WTC11 (cell line): ENCODE measurements around the gene YLPM1. TPM values are rescaled to one million over a fixed set of nuclear protein-coding genes. Genes with fewer than 3 reads are reported as not detected.

Source experiments
- ATAC-seq: fragments of 200-7000 bp; cut with Tn5 transposase; 2 replicates; pipeline ENCODE4 v1.10.0; 2021; ENCODE audit warnings: mild to moderate bottlenecking, moderate library complexity
- CTCF ChIA-PET: fragments of 300-600 bp; sonication (Branson Sonifier 250); formaldehyde crosslinking; loops from one replicate; lab custom pipeline; 2021; ENCODE audit warnings: antibody characterized with exemption; lab: Charles Lee
- POLR2A ChIA-PET: fragments of 350-600 bp; sonication (Branson Sonifier 250); formaldehyde crosslinking; loops from one replicate; lab custom pipeline; 2021; ENCODE audit warnings: antibody characterized with exemption; lab: Charles Lee
- DNase-seq: peaks from one replicate; pipeline ENCODE4 v3.0.0; 2021; ENCODE audit warnings: low spot score
- H3K27ac Mint-ChIP-seq: 2 replicates; pipeline ENCODE4 v1.8.0; 2021; ENCODE audit warnings: mixed read lengths
- H3K27me3 Mint-ChIP-seq: 2 replicates; pipeline ENCODE4 v1.8.0; 2021; ENCODE audit warnings: low read depth, mild to moderate bottlenecking, moderate library complexity, mixed read lengths
- H3K36me3 Mint-ChIP-seq: 2 replicates; pipeline ENCODE4 v1.8.0; 2021; ENCODE audit warnings: mixed read lengths
- H3K4me1 Mint-ChIP-seq: 2 replicates; pipeline ENCODE4 v1.8.0; 2022; ENCODE audit warnings: mixed read lengths
- H3K4me3 Mint-ChIP-seq: 2 replicates; pipeline ENCODE4 v1.8.0; 2021; ENCODE audit warnings: mild to moderate bottlenecking, moderate library complexity, mixed read lengths
- H3K9me3 Mint-ChIP-seq: 2 replicates; pipeline ENCODE4 v1.8.0; 2021; ENCODE audit warnings: mixed read lengths
- AR ChIP-seq: fragments of 250-450 bp; sonication (Bioruptor Pico); IDR thresholded peaks from 2 replicates; pipeline ENCODE4 v1.9.0; 2021; ENCODE audit warnings: mild to moderate bottlenecking
- CDX4 ChIP-seq: fragments of 250-450 bp; sonication (Bioruptor Pico); IDR thresholded peaks from 2 replicates; pipeline ENCODE4 v1.9.0; 2021; ENCODE audit warnings: moderate library complexity, mild to moderate bottlenecking, inconsistent platforms, borderline replicate concordance
- CREB1 ChIP-seq: sonication (generic); formaldehyde crosslinking; IDR thresholded peaks from 2 replicates; pipeline ENCODE4 v1.8.0; 2023; ENCODE audit warnings: mild to moderate bottlenecking, missing genetic modification reagents
- CTCF ChIP-seq: fragments of 200-600 bp; IDR thresholded peaks from 2 replicates; pipeline ENCODE4 v1.8.0; 2022; ENCODE audit warnings: antibody characterized with exemption
- E2F1 ChIP-seq: sonication (generic); formaldehyde crosslinking; IDR thresholded peaks from 2 replicates; pipeline ENCODE4 v1.8.0; 2022; ENCODE audit warnings: mild to moderate bottlenecking, missing genetic modification reagents
- ETV6 ChIP-seq: sonication (generic); formaldehyde crosslinking; IDR thresholded peaks from 2 replicates; pipeline ENCODE4 v1.8.1; 2022; ENCODE audit warnings: mild to moderate bottlenecking, missing genetic modification reagents
- FOXJ3 ChIP-seq: sonication (generic); formaldehyde crosslinking; IDR thresholded peaks from 2 replicates; pipeline ENCODE4 v1.9.0; 2021; ENCODE audit warnings: missing genetic modification reagents, mild to moderate bottlenecking, borderline replicate concordance
- IRF1 ChIP-seq: sonication (generic); formaldehyde crosslinking; IDR thresholded peaks from 2 replicates; pipeline ENCODE4 v1.8.0; 2023; ENCODE audit warnings: missing genetic modification reagents
- KAT7 ChIP-seq: sonication (generic); formaldehyde crosslinking; IDR thresholded peaks from 2 replicates; pipeline ENCODE4 v1.8.1; 2023; ENCODE audit warnings: missing genetic modification reagents, mild to moderate bottlenecking, borderline replicate concordance
- MYBL2 ChIP-seq: sonication (generic); formaldehyde crosslinking; IDR thresholded peaks from 2 replicates; pipeline ENCODE4 v1.8.1; 2023; ENCODE audit warnings: mild to moderate bottlenecking, moderate library complexity, missing genetic modification reagents
- NFE2L1 ChIP-seq: sonication (generic); formaldehyde crosslinking; IDR thresholded peaks from 2 replicates; pipeline ENCODE4 v1.8.1; 2023; ENCODE audit warnings: missing genetic modification reagents
- NR3C1 ChIP-seq: sonication (generic); formaldehyde crosslinking; conservative IDR thresholded peaks from 2 replicates; pipeline ENCODE4 v1.8.1; 2023; ENCODE audit warnings: low read depth, mild to moderate bottlenecking, missing genetic modification reagents
- PRDM15 ChIP-seq: sonication (generic); formaldehyde crosslinking; IDR thresholded peaks from 2 replicates; pipeline ENCODE4 v1.8.0; 2022; ENCODE audit warnings: missing genetic modification reagents
- RELA ChIP-seq: sonication (generic); formaldehyde crosslinking; IDR thresholded peaks from 2 replicates; pipeline ENCODE4 v1.8.1; 2022; ENCODE audit warnings: missing genetic modification reagents, mild to moderate bottlenecking, borderline replicate concordance
- RORB ChIP-seq: fragments of 250-450 bp; sonication (Bioruptor Pico); IDR thresholded peaks from 2 replicates; pipeline ENCODE4 v1.9.0; 2021; ENCODE audit warnings: mild to moderate bottlenecking
- STAT6 ChIP-seq: sonication (generic); formaldehyde crosslinking; conservative IDR thresholded peaks from 2 replicates; pipeline ENCODE4 v1.8.1; 2023; ENCODE audit warnings: mild to moderate bottlenecking, low read depth, missing genetic modification reagents, moderate library complexity
- TEAD1 ChIP-seq: sonication (generic); formaldehyde crosslinking; IDR thresholded peaks from 2 replicates; pipeline ENCODE4 v1.8.0; 2022; ENCODE audit warnings: mild to moderate bottlenecking, missing genetic modification reagents
- TEAD4 ChIP-seq: sonication (generic); formaldehyde crosslinking; IDR thresholded peaks from 2 replicates; pipeline ENCODE4 v1.8.0; 2022; ENCODE audit warnings: mild to moderate bottlenecking, missing genetic modification reagents
- TP53 ChIP-seq: sonication (generic); formaldehyde crosslinking; IDR thresholded peaks from 2 replicates; pipeline ENCODE4 v1.8.1; 2023; ENCODE audit warnings: mild to moderate bottlenecking, missing genetic modification reagents
- ZBTB21 ChIP-seq: sonication (generic); formaldehyde crosslinking; IDR thresholded peaks from 2 replicates; pipeline ENCODE4 v1.8.1; 2023; ENCODE audit warnings: mild to moderate bottlenecking, missing genetic modification reagents, borderline replicate concordance
- ZNF219 ChIP-seq: sonication (generic); formaldehyde crosslinking; IDR thresholded peaks from 2 replicates; pipeline ENCODE4 v1.8.0; 2023; ENCODE audit warnings: missing genetic modification reagents, mild to moderate bottlenecking, borderline replicate concordance
- ZNF263 ChIP-seq: sonication (generic); formaldehyde crosslinking; IDR thresholded peaks from 2 replicates; pipeline ENCODE4 v1.8.1; 2022; ENCODE audit warnings: low read depth, mild to moderate bottlenecking, moderate library complexity, missing genetic modification reagents
- ZNF396 ChIP-seq: fragments of 250-450 bp; sonication (Bioruptor Pico); IDR thresholded peaks from 2 replicates; pipeline ENCODE4 v1.8.0; 2021; ENCODE audit warnings: mild to moderate bottlenecking, moderate library complexity, borderline replicate concordance
- ZNF416 ChIP-seq: fragments of 250-450 bp; sonication (Bioruptor Pico); IDR thresholded peaks from 2 replicates; pipeline ENCODE4 v1.9.0; 2021; ENCODE audit warnings: mild to moderate bottlenecking, inconsistent platforms
- total RNA-seq: library from RNA; stranded (reverse); gene quantifications from 3 replicates; pipeline ENCODE4 v1.2.3, GENCODE V29; 2021

Gene YLPM1
- total RNA-seq, 1 experiment from 2014 or later: 66.6 TPM

- no peak for TF ChIP-seq KAT7 (CRISPR knock-in tag)
- no peak for TF ChIP-seq ZNF396
- no peak for TF ChIP-seq E2F1 (CRISPR knock-in tag)
- TF ChIP-seq TEAD1 (CRISPR knock-in tag): no peak
- no peak for TF ChIP-seq ZBTB21 (CRISPR knock-in tag)
- TF ChIP-seq TEAD4 (CRISPR knock-in tag): no peak
- TF ChIP-seq CTCF: no peak
- no peak for TF ChIP-seq FOXJ3
- no peak for TF ChIP-seq IRF1 (CRISPR knock-in tag)
- no peak for TF ChIP-seq ZNF263
- TF ChIP-seq ZNF219 (CRISPR knock-in tag): no peak
- TF ChIP-seq TP53: no peak
- no peak for TF ChIP-seq CDX4 (CRISPR knock-in tag)
Measured at GRCh38 chr14:74848768-74849167, 85.7 kb downstream of the YLPM1 start (continued).

GRCh38 chr14:74852922-74853530, 89.9 kb downstream of the YLPM1 start:
- H3K27ac Mint-ChIP-seq: no peak overlapping the region
- no peaks in the 10 kb centered on the region for H3K36me3 Mint-ChIP-seq
- H3K9me3 Mint-ChIP-seq: no peaks in the 10 kb centered on the region
- ChIA-PET CTCF (interaction anchor here (1.2 to 5.6 kb wide), 2 partner anchors 7 to 92 kb away, joined by 5 to 42 read pairs; no protein-coding TSS in a partner anchor), POLR2A (interaction anchor here (1.1 kb wide), 1 partner anchor 17 kb away, joined by 3 read pairs; no protein-coding TSS in a partner anchor)
- DNase-seq: no peak
- H3K27me3 Mint-ChIP-seq: no peaks in the 10 kb centered on the region
- no peak overlapping the region for H3K4me3 Mint-ChIP-seq
- no peak for ATAC-seq
- H3K4me1 Mint-ChIP-seq: no peaks in the 10 kb centered on the region
- no peak for TF ChIP-seq MYBL2 (CRISPR knock-in tag)
- TF ChIP-seq ZNF416 (CRISPR knock-in tag): no peak
- TF ChIP-seq RELA (CRISPR knock-in tag): no peak
- no peak for TF ChIP-seq ETV6 (CRISPR knock-in tag)
- no peak for TF ChIP-seq CREB1 (CRISPR knock-in tag)
- TF ChIP-seq AR: no peak
- TF ChIP-seq PRDM15 (CRISPR knock-in tag): no peak
- no peak for TF ChIP-seq TP53
- TF ChIP-seq NR3C1 (CRISPR knock-in tag): no peak
- TF ChIP-seq NFE2L1 (CRISPR knock-in tag): no peak
- TF ChIP-seq ZNF263: no peak
- TF ChIP-seq RORB: no peak
- TF ChIP-seq STAT6 (CRISPR knock-in tag): no peak
